GM12801 (cell line): ENCODE results near the gene STYX.

Experiments used
- TF ChIP-seq, protein P1 (sequence below): IDR thresholded peaks from one replicate; pipeline ENCODE4 v1.5.1; 2011; ENCODE audit warnings: control low read depth; ENCODE audit not compliant: insufficient read length; ENCODE audit errors: extremely low read depth

STYX gene

DNA sequence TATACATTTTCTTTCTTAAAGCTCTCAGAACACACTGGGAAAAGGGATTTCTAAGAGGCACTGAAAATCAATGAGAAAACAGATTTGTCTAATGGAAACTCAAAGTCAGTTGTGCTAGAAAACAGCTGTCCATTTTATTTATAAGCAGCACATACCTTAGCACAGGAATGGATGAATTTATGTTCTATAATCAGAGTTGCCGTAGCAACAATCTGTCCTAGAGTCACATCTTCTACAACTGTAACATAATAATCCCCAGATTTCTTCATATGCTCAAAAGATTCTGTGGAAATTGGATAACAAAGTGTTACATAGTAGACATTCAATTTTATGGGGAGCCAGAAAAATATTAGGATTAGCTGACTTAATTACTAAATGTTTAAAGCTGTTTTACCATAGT, 51.7 kb downstream of the STYX start:
- TF ChIP-seq, protein P1, sequence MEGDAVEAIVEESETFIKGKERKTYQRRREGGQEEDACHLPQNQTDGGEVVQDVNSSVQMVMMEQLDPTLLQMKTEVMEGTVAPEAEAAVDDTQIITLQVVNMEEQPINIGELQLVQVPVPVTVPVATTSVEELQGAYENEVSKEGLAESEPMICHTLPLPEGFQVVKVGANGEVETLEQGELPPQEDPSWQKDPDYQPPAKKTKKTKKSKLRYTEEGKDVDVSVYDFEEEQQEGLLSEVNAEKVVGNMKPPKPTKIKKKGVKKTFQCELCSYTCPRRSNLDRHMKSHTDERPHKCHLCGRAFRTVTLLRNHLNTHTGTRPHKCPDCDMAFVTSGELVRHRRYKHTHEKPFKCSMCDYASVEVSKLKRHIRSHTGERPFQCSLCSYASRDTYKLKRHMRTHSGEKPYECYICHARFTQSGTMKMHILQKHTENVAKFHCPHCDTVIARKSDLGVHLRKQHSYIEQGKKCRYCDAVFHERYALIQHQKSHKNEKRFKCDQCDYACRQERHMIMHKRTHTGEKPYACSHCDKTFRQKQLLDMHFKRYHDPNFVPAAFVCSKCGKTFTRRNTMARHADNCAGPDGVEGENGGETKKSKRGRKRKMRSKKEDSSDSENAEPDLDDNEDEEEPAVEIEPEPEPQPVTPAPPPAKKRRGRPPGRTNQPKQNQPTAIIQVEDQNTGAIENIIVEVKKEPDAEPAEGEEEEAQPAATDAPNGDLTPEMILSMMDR = no peak

DNA sequence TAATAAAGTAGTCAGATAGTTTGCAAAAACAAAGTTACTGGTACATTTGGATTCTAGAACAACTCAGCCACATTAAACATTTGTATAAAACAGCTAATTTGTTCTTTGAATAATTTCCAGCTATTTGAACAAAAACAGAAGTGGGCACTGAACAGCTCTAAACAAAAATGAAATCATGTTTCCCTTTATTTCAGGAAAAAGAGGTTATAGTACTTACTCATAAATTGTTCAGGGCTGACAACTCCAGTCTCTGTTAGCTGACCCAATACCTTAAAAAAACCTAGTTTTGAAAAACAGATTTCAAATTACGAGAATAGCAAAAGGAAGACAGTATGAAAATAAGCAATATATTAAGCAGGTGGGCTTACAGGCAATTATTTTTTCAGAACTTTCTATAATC, 53.2 kb downstream of the STYX start:
- TF ChIP-seq, protein P1 = no peak

- TF ChIP-seq, protein P1 = no peak
Observed at GRCh38 chr14:52786887-52787286, 56.9 kb downstream of the STYX start.

GRCh38 chr14:52789118-52789517, 59.2 kb downstream of the STYX start:
- TF ChIP-seq, protein P1 = no peak

DNA sequence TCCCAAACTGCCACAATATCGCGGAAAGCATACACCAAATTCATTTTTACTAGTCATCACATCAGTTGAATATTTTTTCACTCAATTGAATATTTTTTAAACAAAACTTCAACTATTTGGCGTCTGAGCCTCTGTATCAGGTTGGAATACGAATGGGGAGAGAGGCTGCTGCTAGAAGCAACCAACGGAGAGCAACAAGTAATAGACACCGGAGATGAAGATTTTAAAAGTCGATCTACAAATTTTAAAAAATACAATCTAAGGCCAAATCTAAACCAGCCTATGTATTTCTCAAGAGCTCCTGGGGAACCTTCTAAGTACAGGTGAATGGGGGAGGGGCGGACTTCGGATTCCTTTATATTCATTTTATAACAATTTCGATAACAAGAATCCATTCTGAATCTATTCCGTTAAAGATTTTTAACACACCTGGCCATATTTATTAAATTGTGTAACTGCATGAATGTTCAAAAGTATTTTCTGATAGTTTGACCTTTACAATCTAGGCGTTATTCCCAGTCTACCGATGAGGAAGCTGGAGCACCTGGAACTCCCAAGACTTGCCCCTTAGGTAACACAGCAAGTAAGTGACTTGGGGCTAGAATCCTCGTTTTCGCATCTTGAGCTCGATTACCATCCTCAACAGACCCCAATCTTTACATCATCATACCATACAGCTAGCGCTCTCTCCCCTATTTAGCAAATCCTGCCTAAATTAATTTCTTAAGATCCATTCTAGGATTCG, 60.2 kb downstream of the STYX start:
- TF ChIP-seq, protein P1 = no peak

DNA sequence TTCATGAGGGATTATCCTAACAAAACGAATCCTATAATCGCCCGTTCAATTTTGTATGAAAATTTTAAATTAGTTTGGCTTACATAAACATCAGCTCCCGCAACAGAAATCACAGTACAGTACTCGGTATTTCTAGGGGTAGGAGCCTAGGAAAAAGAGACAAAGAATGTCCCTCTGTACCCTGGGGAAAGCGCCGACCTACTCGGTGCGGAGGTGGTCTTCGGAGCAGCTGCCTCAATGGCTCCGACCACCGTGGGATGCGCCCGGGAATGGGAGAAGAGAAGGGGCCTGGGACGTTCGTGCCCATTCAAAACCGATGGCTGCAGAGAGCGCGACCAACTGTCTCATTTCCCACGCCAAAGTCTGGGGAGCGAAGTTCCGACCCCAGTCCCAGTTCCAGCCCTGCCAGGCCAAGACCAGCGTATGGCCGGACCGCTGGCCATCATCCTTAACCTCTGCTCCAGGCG, 60.8 kb downstream of the STYX start:
- TF ChIP-seq, protein P1 = no peak

- TF ChIP-seq, protein P1 = no peak
Observed at GRCh38 chr14:52791223-52792096, 61.5 kb downstream of the STYX start, which contains the start of gene GNPNAT1. TSS of gene GNPNAT1 (minus strand) at chr14:52791607. CDS start at chr14:52784650, 6,957 bp downstream.
